ENCODE measurements around the gene FBXW2. TPM values are rescaled to one million over a fixed set of nuclear protein-coding genes. Genes with fewer than 3 reads are reported as not detected.

FBXW2 gene
- total RNA-seq, 2 experiments from 2014 or later = 90.0 to 90.9 TPM

GRCh38 chr9:120725907-120726306 lies 67.3 kb downstream of the FBXW2 start:
- H3K4me3 Mint-ChIP-seq = no peak overlapping the region
- DNase-seq = no peak
- ChIA-PET POLR2A (no interaction called here), CTCF (no interaction called here)
- H3K9me3 Mint-ChIP-seq (ENCODE audit: insufficient read depth) = no peaks in the 10 kb centered on the region
- H3K27me3 Mint-ChIP-seq (ENCODE audit: low read depth) = no peaks in the 10 kb centered on the region
- H3K4me1 Mint-ChIP-seq (ENCODE audit: low read depth) = peaks cover 16% of the 10 kb centered on the region
- no peak overlapping the region for H3K27ac Mint-ChIP-seq
- ATAC-seq = no peak
- no peaks in the 10 kb centered on the region for H3K36me3 Mint-ChIP-seq (ENCODE audit: low read depth)

- H3K36me3 Mint-ChIP-seq (ENCODE audit: low read depth) = no peaks in the 10 kb centered on the region
- POLR2A ChIA-PET = no interaction called here
- no peak for ATAC-seq
- no peak overlapping the region for H3K27ac Mint-ChIP-seq
- no peaks in the 10 kb centered on the region for H3K27me3 Mint-ChIP-seq (ENCODE audit: low read depth)
- no peaks in the 10 kb centered on the region for H3K9me3 Mint-ChIP-seq (ENCODE audit: insufficient read depth)
- peaks cover 16% of the 10 kb centered on the region for H3K4me1 Mint-ChIP-seq (ENCODE audit: low read depth)
- CTCF ChIA-PET = interaction anchor here (1.5 kb wide), 1 partner anchor 10 kb away, joined by 3 read pairs; no protein-coding TSS in a partner anchor
- H3K4me3 Mint-ChIP-seq = no peak overlapping the region
- no peak for DNase-seq
Measured at GRCh38 chr9:120724757-120725400, 68.3 kb downstream of the FBXW2 start.

GRCh38 chr9:120723565-120723964 lies 69.7 kb downstream of the FBXW2 start:
- ChIA-PET CTCF (no interaction called here), POLR2A (no interaction called here)
- no peak overlapping the region for H3K27ac Mint-ChIP-seq
- H3K4me1 Mint-ChIP-seq (ENCODE audit: low read depth) = peaks cover 12% of the 10 kb centered on the region
- H3K9me3 Mint-ChIP-seq (ENCODE audit: insufficient read depth) = no peaks in the 10 kb centered on the region
- DNase-seq (no peak), ATAC-seq (no peak)
- H3K4me3 Mint-ChIP-seq = no peak overlapping the region
- H3K27me3 Mint-ChIP-seq (ENCODE audit: low read depth) = no peaks in the 10 kb centered on the region
- H3K36me3 Mint-ChIP-seq (ENCODE audit: low read depth) = no peaks in the 10 kb centered on the region

- Mint-ChIP-seq H3K36me3 (ENCODE audit: low read depth) (no peaks in the 10 kb centered on the region), H3K4me1 (ENCODE audit: low read depth) (no peaks in the 10 kb centered on the region), H3K27me3 (ENCODE audit: low read depth) (no peaks in the 10 kb centered on the region), H3K27ac (no peak overlapping the region), H3K4me3 (no peak overlapping the region), H3K9me3 (ENCODE audit: insufficient read depth) (no peaks in the 10 kb centered on the region)
- POLR2A ChIA-PET = no interaction called here
- CTCF ChIA-PET = no interaction called here
- no peak for ATAC-seq
- no peak for DNase-seq
Measured at GRCh38 chr9:120720404-120720803, 72.8 kb downstream of the FBXW2 start.

GRCh38 chr9:120718316-120718715 lies 74.9 kb downstream of the FBXW2 start:
- ChIA-PET POLR2A (no interaction called here), CTCF (interaction anchor here (1.2 to 2.7 kb wide), 2 partner anchors 38 to 98 kb away, joined by 6 to 9 read pairs; no protein-coding TSS in a partner anchor)
- DNase-seq (no peak), ATAC-seq (no peak)
- H3K27ac Mint-ChIP-seq = no peak overlapping the region
- H3K4me1 Mint-ChIP-seq (ENCODE audit: low read depth) = peaks cover 7% of the 10 kb centered on the region
- H3K9me3 Mint-ChIP-seq (ENCODE audit: insufficient read depth) = no peaks in the 10 kb centered on the region
- no peaks in the 10 kb centered on the region for H3K27me3 Mint-ChIP-seq (ENCODE audit: low read depth)
- no peak overlapping the region for H3K4me3 Mint-ChIP-seq
- no peaks in the 10 kb centered on the region for H3K36me3 Mint-ChIP-seq (ENCODE audit: low read depth)

GRCh38 chr9:120717176-120717575 lies 76.0 kb downstream of the FBXW2 start:
- no peak for ATAC-seq
- no peaks in the 10 kb centered on the region for H3K27me3 Mint-ChIP-seq (ENCODE audit: low read depth)
- H3K9me3 Mint-ChIP-seq (ENCODE audit: insufficient read depth) = no peaks in the 10 kb centered on the region
- H3K4me1 Mint-ChIP-seq (ENCODE audit: low read depth) = peaks cover 18% of the 10 kb centered on the region
- ChIA-PET CTCF (interaction anchor here (1.2 to 2.7 kb wide), 2 partner anchors 39 to 97 kb away, joined by 6 to 9 read pairs; no protein-coding TSS in a partner anchor), POLR2A (interaction anchor here (0.6 to 0.8 kb wide), 2 partner anchors 100 to 364 kb away, joined by 3 read pairs; no protein-coding TSS in a partner anchor)
- DNase-seq = no peak
- H3K4me3 Mint-ChIP-seq = no peak overlapping the region
- H3K36me3 Mint-ChIP-seq (ENCODE audit: low read depth) = no peaks in the 10 kb centered on the region
- H3K27ac Mint-ChIP-seq = no peak overlapping the region

- Mint-ChIP-seq H3K27ac (no peak overlapping the region), H3K4me3 (no peak overlapping the region), H3K27me3 (ENCODE audit: low read depth) (no peaks in the 10 kb centered on the region), H3K36me3 (ENCODE audit: low read depth) (no peaks in the 10 kb centered on the region), H3K9me3 (ENCODE audit: insufficient read depth) (no peaks in the 10 kb centered on the region), H3K4me1 (ENCODE audit: low read depth) (peaks cover 24% of the 10 kb centered on the region)
- ChIA-PET CTCF (interaction anchor here (2.7 kb wide), 1 partner anchor 40 kb away, joined by 9 read pairs; no protein-coding TSS in a partner anchor), POLR2A (interaction anchor here (0.8 kb wide), 1 partner anchor 365 kb away, joined by 3 read pairs; no protein-coding TSS in a partner anchor)
- DNase-seq (no peak), ATAC-seq (no peak)
Measured at GRCh38 chr9:120716483-120716882, 76.7 kb downstream of the FBXW2 start.

- H3K27ac Mint-ChIP-seq = no peak overlapping the region
- peaks cover 34% of the 10 kb centered on the region for H3K4me1 Mint-ChIP-seq (ENCODE audit: low read depth)
- no peak for ATAC-seq
- H3K36me3 Mint-ChIP-seq (ENCODE audit: low read depth) = no peaks in the 10 kb centered on the region
- ChIA-PET POLR2A (interaction anchor here (1.2 kb wide), 1 partner anchor 406 kb away, joined by 3 read pairs; no protein-coding TSS in a partner anchor), CTCF (interaction anchor here (1.2 to 1.5 kb wide), 3 partner anchors 9 to 344 kb away, joined by 3 to 6 read pairs (median 3); no protein-coding TSS in a partner anchor)
- H3K4me3 Mint-ChIP-seq = peak overlapping the region; percentile 78
- no peaks in the 10 kb centered on the region for H3K9me3 Mint-ChIP-seq (ENCODE audit: insufficient read depth)
- DNase-seq = no peak
- no peaks in the 10 kb centered on the region for H3K27me3 Mint-ChIP-seq (ENCODE audit: low read depth)
Measured at GRCh38 chr9:120715389-120715924, 77.8 kb downstream of the FBXW2 start.

GRCh38 chr9:120714846-120715388 lies 78.3 kb downstream of the FBXW2 start:
- no peak for ATAC-seq
- H3K36me3 Mint-ChIP-seq (ENCODE audit: low read depth) = no peaks in the 10 kb centered on the region
- peak overlapping the region; percentile 78 for H3K4me3 Mint-ChIP-seq
- H3K27me3 Mint-ChIP-seq (ENCODE audit: low read depth) = no peaks in the 10 kb centered on the region
- no peaks in the 10 kb centered on the region for H3K9me3 Mint-ChIP-seq (ENCODE audit: insufficient read depth)
- CTCF ChIA-PET = interaction anchor here (0.7 to 1.5 kb wide), 5 partner anchors 10 to 345 kb away, joined by 3 to 6 read pairs (median 3); no protein-coding TSS in a partner anchor
- POLR2A ChIA-PET = interaction anchor here (1.2 kb wide), 1 partner anchor 407 kb away, joined by 3 read pairs; no protein-coding TSS in a partner anchor
- peak overlapping the region; percentile 80 for H3K27ac Mint-ChIP-seq
- peaks cover 37% of the 10 kb centered on the region for H3K4me1 Mint-ChIP-seq (ENCODE audit: low read depth)
- no peak for DNase-seq

- POLR2A ChIA-PET = interaction anchor here (1.2 kb wide), 1 partner anchor 407 kb away, joined by 3 read pairs; no protein-coding TSS in a partner anchor
- no peaks in the 10 kb centered on the region for H3K36me3 Mint-ChIP-seq (ENCODE audit: low read depth)
Measured at GRCh38 chr9:120714088-120714845, 78.9 kb downstream of the FBXW2 start, which contains the start of gene MEGF9. Gene MEGF9, minus strand, starts transcription at chr9:120714470. Its CDS starts 112 bp downstream, at chr9:120714358.

More at GRCh38 chr9:120714088-120714845, 78.9 kb downstream of the FBXW2 start, which contains the start of gene MEGF9:
- Mint-ChIP-seq H3K4me1 (ENCODE audit: low read depth) (peaks cover 39% of the 10 kb centered on the region), H3K27me3 (ENCODE audit: low read depth) (no peaks in the 10 kb centered on the region), H3K27ac (peak within 1 kb of the TSS; percentile 80), H3K4me3 (peak within 1 kb of the TSS; percentile 84), H3K9me3 (ENCODE audit: insufficient read depth) (no peaks in the 10 kb centered on the region)
- ATAC-seq = peak; percentile 97
- CTCF ChIA-PET = interaction anchor here (0.7 to 1.5 kb wide), 4 partner anchors 10 to 346 kb away, joined by 3 to 4 read pairs (median 3); no protein-coding TSS in a partner anchor
- DNase-seq = peak; percentile 98
